Progenitor cell of endocrine pancreas (in vitro differentiated cells): ENCODE measurements around the gene SUB1. TPM values are rescaled to one million over a fixed set of nuclear protein-coding genes. Genes with fewer than 3 reads are reported as not detected.
"Not testable (repeated sequence)": the region's sequence is repeated elsewhere in the genome, so short reads cannot be mapped to it uniquely, and the experiment has no call there.

Source experiments
- DNase-seq: peaks from one replicate; pipeline ENCODE4 v3.0.0; 2021; ENCODE audit warnings: low spot score; ENCODE audit not compliant: unreplicated experiment
- H3K27ac Mint-ChIP-seq: 2 replicates; pipeline ENCODE4 v1.8.0; 2021; ENCODE audit warnings: mild to moderate bottlenecking, moderate library complexity, mixed read lengths
- H3K27me3 Mint-ChIP-seq: 2 replicates; pipeline ENCODE4 v1.8.0; 2021; ENCODE audit warnings: mixed read lengths
- H3K36me3 Mint-ChIP-seq: 2 replicates; pipeline ENCODE4 v1.8.0; 2022; ENCODE audit warnings: mixed read lengths; ENCODE audit not compliant: insufficient read depth
- H3K4me1 Mint-ChIP-seq: 2 replicates; pipeline ENCODE4 v1.8.0; 2021; ENCODE audit warnings: low read depth, mixed read lengths
- H3K4me3 Mint-ChIP-seq: 2 replicates; pipeline ENCODE4 v1.8.0; 2021; ENCODE audit warnings: low read depth, mild to moderate bottlenecking, moderate library complexity, mixed read lengths
- H3K9me3 Mint-ChIP-seq: 2 replicates; pipeline ENCODE4 v1.8.0; 2021; ENCODE audit warnings: low read depth, mixed read lengths
- total RNA-seq: library from RNA; stranded (reverse); gene quantifications from 2 replicates; pipeline ENCODE4 v1.2.1, GENCODE V29; 2021
- TF ChIP-seq, protein P1 (sequence below): fragments of 200-600 bp; sonication (generic); IDR thresholded peaks from one replicate; pipeline ENCODE4 v1.5.0; 2021; ENCODE audit warnings: antibody characterized with exemption, mild to moderate bottlenecking; ENCODE audit not compliant: unreplicated experiment

Gene SUB1
- total RNA-seq, 1 donor from 2014 or later = 211 TPM

- Mint-ChIP-seq H3K27ac (no peak overlapping the region), H3K9me3 (no peaks in the 10 kb centered on the region), H3K27me3 (no peaks in the 10 kb centered on the region), H3K4me3 (no peak overlapping the region), H3K36me3 (no peaks in the 10 kb centered on the region), H3K4me1 (peaks cover 3% of the 10 kb centered on the region)
- no peak for DNase-seq
- TF ChIP-seq, protein P1, sequence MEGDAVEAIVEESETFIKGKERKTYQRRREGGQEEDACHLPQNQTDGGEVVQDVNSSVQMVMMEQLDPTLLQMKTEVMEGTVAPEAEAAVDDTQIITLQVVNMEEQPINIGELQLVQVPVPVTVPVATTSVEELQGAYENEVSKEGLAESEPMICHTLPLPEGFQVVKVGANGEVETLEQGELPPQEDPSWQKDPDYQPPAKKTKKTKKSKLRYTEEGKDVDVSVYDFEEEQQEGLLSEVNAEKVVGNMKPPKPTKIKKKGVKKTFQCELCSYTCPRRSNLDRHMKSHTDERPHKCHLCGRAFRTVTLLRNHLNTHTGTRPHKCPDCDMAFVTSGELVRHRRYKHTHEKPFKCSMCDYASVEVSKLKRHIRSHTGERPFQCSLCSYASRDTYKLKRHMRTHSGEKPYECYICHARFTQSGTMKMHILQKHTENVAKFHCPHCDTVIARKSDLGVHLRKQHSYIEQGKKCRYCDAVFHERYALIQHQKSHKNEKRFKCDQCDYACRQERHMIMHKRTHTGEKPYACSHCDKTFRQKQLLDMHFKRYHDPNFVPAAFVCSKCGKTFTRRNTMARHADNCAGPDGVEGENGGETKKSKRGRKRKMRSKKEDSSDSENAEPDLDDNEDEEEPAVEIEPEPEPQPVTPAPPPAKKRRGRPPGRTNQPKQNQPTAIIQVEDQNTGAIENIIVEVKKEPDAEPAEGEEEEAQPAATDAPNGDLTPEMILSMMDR = no peak
Measured at GRCh38 chr5:32628049-32628844, 42.9 kb downstream of the SUB1 start.

DNA sequence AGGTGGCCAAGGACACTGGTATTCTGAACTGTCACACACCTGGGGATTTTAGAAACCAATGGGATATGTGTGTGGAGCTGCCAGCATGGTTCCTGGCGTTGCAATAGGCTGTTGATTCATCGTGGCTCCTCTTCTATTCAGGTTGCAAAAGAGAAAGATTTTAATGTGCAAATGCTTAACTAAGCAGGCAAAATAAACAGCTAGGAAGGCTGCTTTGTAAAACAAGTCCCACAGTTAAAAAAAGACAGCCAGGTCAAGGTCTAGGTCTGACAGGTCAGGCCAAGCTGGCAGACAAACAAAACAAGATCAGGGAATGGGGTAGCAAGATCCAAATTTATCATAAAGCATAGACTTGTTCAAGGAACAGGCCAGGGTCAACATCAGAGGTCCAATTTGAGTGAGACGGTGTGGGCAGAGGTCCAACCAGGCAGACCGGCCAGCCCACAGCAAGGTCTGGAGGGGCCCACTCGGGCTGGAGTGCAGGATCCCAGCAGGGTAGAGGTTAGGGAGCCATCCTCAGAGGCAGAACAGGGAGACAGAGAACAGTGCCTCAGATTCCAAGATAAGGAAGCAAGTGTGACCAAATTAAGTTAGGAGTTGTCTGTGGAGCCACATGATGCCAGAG is 45.6 kb downstream of the SUB1 start:
- no peaks in the 10 kb centered on the region for H3K36me3 Mint-ChIP-seq
- H3K27ac Mint-ChIP-seq = no peak overlapping the region
- H3K9me3 Mint-ChIP-seq = no peaks in the 10 kb centered on the region
- no peaks in the 10 kb centered on the region for H3K27me3 Mint-ChIP-seq
- peaks cover 3% of the 10 kb centered on the region for H3K4me1 Mint-ChIP-seq
- TF ChIP-seq, protein P1 = no peak
- H3K4me3 Mint-ChIP-seq = no peak overlapping the region
- no peak for DNase-seq

DNA sequence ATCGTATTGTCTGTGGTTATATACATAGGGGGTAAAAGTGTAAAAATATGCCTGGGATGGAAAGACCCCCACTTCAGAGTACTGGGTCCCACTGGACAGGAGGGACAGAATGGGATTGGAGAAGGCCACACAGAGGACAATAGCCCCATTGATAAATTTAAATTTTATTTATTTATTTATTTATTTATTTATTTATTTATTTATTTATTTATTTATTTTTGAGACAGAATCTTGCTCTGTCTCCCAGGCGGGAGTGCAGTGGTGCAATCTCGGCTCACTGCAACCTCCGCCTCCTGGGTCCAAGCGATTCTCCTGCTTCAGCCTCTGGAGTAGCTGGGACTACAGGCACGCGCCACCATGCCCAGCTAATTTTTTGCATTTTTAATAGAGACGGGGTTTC is 47.7 kb downstream of the SUB1 start:
- not testable (repeated sequence) for H3K27me3 Mint-ChIP-seq, H3K36me3 Mint-ChIP-seq, H3K4me3 Mint-ChIP-seq, H3K4me1 Mint-ChIP-seq, H3K9me3 Mint-ChIP-seq, DNase-seq, H3K27ac Mint-ChIP-seq

DNA sequence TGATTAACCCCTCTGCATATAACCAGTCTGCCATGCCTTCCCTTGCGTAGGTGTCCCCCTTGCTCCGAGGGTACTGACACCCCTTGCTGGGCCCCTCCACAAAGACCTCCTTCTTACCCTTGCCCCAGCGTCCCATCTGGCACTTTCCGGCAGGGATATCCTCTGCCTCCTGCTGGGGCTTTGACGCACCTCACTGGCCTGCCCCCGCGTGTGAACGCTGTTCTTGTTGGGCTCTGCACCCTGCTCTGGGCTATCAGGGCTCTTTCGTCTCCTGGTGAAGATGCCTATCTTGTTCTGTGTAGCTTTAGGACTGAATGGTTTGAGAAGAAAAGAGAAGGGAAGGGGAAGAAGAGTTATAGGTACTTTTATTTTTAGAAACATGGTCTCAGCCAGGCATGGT is 53.0 kb downstream of the SUB1 start:
- peak overlapping the region; percentile 17 for H3K27ac Mint-ChIP-seq
- H3K4me1 Mint-ChIP-seq = no peaks in the 10 kb centered on the region
- TF ChIP-seq, protein P1 = no peak
- no peaks in the 10 kb centered on the region for H3K27me3 Mint-ChIP-seq
- H3K36me3 Mint-ChIP-seq = no peaks in the 10 kb centered on the region
- no peak overlapping the region for H3K4me3 Mint-ChIP-seq
- H3K9me3 Mint-ChIP-seq = no peaks in the 10 kb centered on the region
- no peak for DNase-seq

DNA sequence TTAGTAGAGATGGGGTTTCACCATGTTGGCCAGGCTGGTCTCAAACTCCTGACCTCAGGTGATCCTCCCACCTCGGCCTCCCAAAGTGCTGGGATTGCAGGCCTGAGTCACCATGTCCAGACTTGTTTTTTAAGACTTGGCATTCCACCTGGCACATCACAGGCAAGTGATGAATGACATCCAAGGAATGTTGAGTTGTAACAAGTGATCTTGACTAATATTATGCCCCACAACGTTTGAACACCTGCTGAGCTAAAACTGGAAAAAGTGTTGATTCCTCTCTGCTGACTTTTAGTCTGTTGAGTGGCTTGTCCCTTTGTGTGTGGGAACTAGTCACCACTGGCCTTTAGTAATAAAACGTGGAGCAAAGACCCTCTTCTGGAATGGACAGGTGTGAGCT is 54.6 kb downstream of the SUB1 start:
- Mint-ChIP-seq H3K27ac (no peak overlapping the region), H3K9me3 (no peaks in the 10 kb centered on the region), H3K4me3 (no peak overlapping the region), H3K4me1 (no peaks in the 10 kb centered on the region), H3K27me3 (no peaks in the 10 kb centered on the region), H3K36me3 (no peaks in the 10 kb centered on the region)
- no peak for DNase-seq
- TF ChIP-seq, protein P1 = no peak
